Measurements from ENCODE around the gene FGFBP1. TPM values are rescaled to one million over a fixed set of nuclear protein-coding genes. Genes with fewer than 3 reads are reported as not detected.

The FGFBP1 gene
- total RNA-seq (2021): 11.1 and 30.8 TPM in 2 replicates
- percentile 69 among the genes with signal in this experiment for Bru-seq, nascent RNA
- BruChase-seq, experiment 1, labeled RNA remaining after a 2-hour chase: percentile 66 among the genes with signal in this experiment
- BruChase-seq, experiment 2, labeled RNA remaining after a 6-hour chase: percentile 98 among the genes with signal in this experiment
- long read RNA-seq, partial matches to known transcripts: 68 of 69 reads
- long read RNA-seq, other reads (novel, unspliced or antisense): 1 of 69 reads

- H4K20me1 ChIP-seq (ENCODE audit: insufficient read depth): no peaks in the 10 kb centered on the region
- no peaks in the 10 kb centered on the region for H3K9me2 ChIP-seq (ENCODE audit: insufficient read depth)
- ChIA-PET CTCF (no interaction called here), POLR2A (ENCODE audit: unreplicated experiment) (interaction anchor here (0.6 to 1.0 kb wide), 3 partner anchors 18 to 321 kb away, joined by 3 to 4 read pairs (median 3); no protein-coding TSS in a partner anchor)
- no peaks in the 10 kb centered on the region for H3K79me2 ChIP-seq (ENCODE audit: low read depth)
- DNase-seq: no peak
- peak within 1 kb of the TSS; percentile 24; the same call in 1 of the 2 replicates for H2AFZ ChIP-seq
- no peaks in the 10 kb centered on the region for H3K36me3 ChIP-seq (ENCODE audit: low read depth)
- H3K27ac ChIP-seq: peak within 1 kb of the TSS; percentile 34; the same call in 1 of the 2 replicates
- BruUV-seq (replicated peaks): no TSS peak
- intact Hi-C loops (cut with micrococcal nuclease; ENCODE audit: unreplicated experiment): loop anchor here (5.0 kb wide), 1 partner anchor 56 kb away; no protein-coding TSS in a partner anchor
- H3K4me3 ChIP-seq: peak within 1 kb of the TSS; percentile 34; the same call in 1 of the 2 replicates
- peaks cover 27% of the 10 kb centered on the region for H3K4me1 ChIP-seq (replicated peaks; ENCODE audit: insufficient read depth)
- H3K4me2 ChIP-seq: peak within 1 kb of the TSS; percentile 64
- H3K27me3 ChIP-seq (ENCODE audit: insufficient read depth, low read depth): no peaks in the 10 kb centered on the region
- peaks cover 9% of the 10 kb centered on the region; the same call in 1 of the 2 replicates for H3F3A ChIP-seq (ENCODE audit: insufficient read depth, low read depth)
- no peaks in the 10 kb centered on the region for H3K9me3 ChIP-seq (ENCODE audit: insufficient read depth, low read depth)
- TF ChIP-seq CTCF (conservative IDR thresholded peaks at IDR 0.05) (no peak), EZH2 (IDR thresholded peaks at IDR 0.05; ENCODE audit: low read depth) (no peak)
These were observed at the start of gene FGFBP1 for GRCh38 chr4:15938640-15939039. FGFBP1 (minus strand) TSS chr4:15938740; CDS start chr4:15936632, 2,108 bp downstream.

- Histone ChIP-seq H3K36me3 (ENCODE audit: low read depth) (no peaks in the 10 kb centered on the region), H4K20me1 (ENCODE audit: insufficient read depth) (no peaks in the 10 kb centered on the region), H3K4me3 (no peak overlapping the region), H3K79me2 (ENCODE audit: low read depth) (no peaks in the 10 kb centered on the region), H3K9me3 (ENCODE audit: insufficient read depth, low read depth) (no peaks in the 10 kb centered on the region), H3K27me3 (ENCODE audit: insufficient read depth, low read depth) (no peaks in the 10 kb centered on the region; the same call in 1 of the 2 replicates), H3K27ac (no peak overlapping the region), H2AFZ (no peak overlapping the region), H3K9me2 (ENCODE audit: insufficient read depth) (no peaks in the 10 kb centered on the region), H3F3A (ENCODE audit: insufficient read depth, low read depth) (no peaks in the 10 kb centered on the region), H3K4me1 (replicated peaks; ENCODE audit: insufficient read depth) (no peaks in the 10 kb centered on the region), H3K4me2 (no peak overlapping the region)
- ChIA-PET CTCF (no interaction called here), POLR2A (ENCODE audit: unreplicated experiment) (no interaction called here)
- no peak for DNase-seq
- BruUV-seq (replicated peaks): no TSS peak
- intact Hi-C loops (cut with micrococcal nuclease; ENCODE audit: unreplicated experiment): no loop called here
- no peak for TF ChIP-seq EZH2 (IDR thresholded peaks at IDR 0.05; ENCODE audit: low read depth)
- no peak for TF ChIP-seq CTCF (conservative IDR thresholded peaks at IDR 0.05)
These were observed 49.7 kb upstream of the FGFBP1 start for GRCh38 chr4:15988222-15988621.

GRCh38 chr4:15986907-15987306 is 48.4 kb upstream of the FGFBP1 start:
- H3K9me2 ChIP-seq (ENCODE audit: insufficient read depth): no peaks in the 10 kb centered on the region
- ChIA-PET POLR2A (ENCODE audit: unreplicated experiment) (no interaction called here), CTCF (no interaction called here)
- DNase-seq: no peak
- no peaks in the 10 kb centered on the region; the same call in 1 of the 2 replicates for H3K27me3 ChIP-seq (ENCODE audit: insufficient read depth, low read depth)
- intact Hi-C loops (cut with micrococcal nuclease; ENCODE audit: unreplicated experiment): no loop called here
- no peaks in the 10 kb centered on the region for H4K20me1 ChIP-seq (ENCODE audit: insufficient read depth)
- H3K9me3 ChIP-seq (ENCODE audit: insufficient read depth, low read depth): no peaks in the 10 kb centered on the region
- no peaks in the 10 kb centered on the region for H3K4me1 ChIP-seq (replicated peaks; ENCODE audit: insufficient read depth)
- no peaks in the 10 kb centered on the region for H3K36me3 ChIP-seq (ENCODE audit: low read depth)
- no TSS peak for BruUV-seq (replicated peaks)
- no peak overlapping the region for H3K4me3 ChIP-seq
- no peak for TF ChIP-seq CTCF (conservative IDR thresholded peaks at IDR 0.05)
- no peak overlapping the region for H3K27ac ChIP-seq
- H3K4me2 ChIP-seq: no peak overlapping the region
- H2AFZ ChIP-seq: no peak overlapping the region
- H3F3A ChIP-seq (ENCODE audit: insufficient read depth, low read depth): no peaks in the 10 kb centered on the region
- H3K79me2 ChIP-seq (ENCODE audit: low read depth): no peaks in the 10 kb centered on the region
